SU-DHL-6 (cell line): ENCODE measurements around the gene BAZ2A.

Source experiments
- EZH2phosphoT487 ChIP-seq: fragments of 200-600 bp; sonication (generic), shearing (Covaris generic); conservative IDR thresholded peaks from 2 replicates; pipeline ENCODE4 v1.6.1; 2018; ENCODE audit warnings: mild to moderate bottlenecking, antibody characterized with exemption, low read length, moderate library complexity, mixed read lengths
- TF ChIP-seq, protein P1 (sequence below): fragments of 200-600 bp; sonication (generic); IDR thresholded peaks from one replicate; pipeline ENCODE4 v1.5.1; 2017; ENCODE audit warnings: antibody characterized with exemption, mild to moderate bottlenecking, low read length, moderate library complexity; ENCODE audit not compliant: insufficient read depth, poor library complexity, severe bottlenecking

DNA sequence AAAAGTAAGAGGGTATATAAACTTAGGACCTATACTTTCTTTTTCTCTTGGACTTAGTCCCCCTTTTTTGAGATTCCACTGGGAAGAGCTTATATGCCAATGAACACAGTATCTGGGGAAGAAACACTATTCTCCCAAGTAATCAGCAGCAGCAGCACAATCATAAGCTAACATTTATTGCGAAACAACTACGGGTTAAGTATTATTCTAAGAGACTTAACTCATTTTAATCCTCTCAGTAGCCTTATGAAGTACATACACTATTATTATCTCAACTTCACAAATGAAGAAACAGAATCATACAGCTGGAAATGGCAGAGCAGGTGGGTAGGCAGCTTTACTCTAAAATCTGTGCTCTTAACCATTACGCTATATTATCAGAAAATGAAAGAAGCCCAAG, 27.9 kb downstream of the BAZ2A start:
- TF ChIP-seq, protein P1, sequence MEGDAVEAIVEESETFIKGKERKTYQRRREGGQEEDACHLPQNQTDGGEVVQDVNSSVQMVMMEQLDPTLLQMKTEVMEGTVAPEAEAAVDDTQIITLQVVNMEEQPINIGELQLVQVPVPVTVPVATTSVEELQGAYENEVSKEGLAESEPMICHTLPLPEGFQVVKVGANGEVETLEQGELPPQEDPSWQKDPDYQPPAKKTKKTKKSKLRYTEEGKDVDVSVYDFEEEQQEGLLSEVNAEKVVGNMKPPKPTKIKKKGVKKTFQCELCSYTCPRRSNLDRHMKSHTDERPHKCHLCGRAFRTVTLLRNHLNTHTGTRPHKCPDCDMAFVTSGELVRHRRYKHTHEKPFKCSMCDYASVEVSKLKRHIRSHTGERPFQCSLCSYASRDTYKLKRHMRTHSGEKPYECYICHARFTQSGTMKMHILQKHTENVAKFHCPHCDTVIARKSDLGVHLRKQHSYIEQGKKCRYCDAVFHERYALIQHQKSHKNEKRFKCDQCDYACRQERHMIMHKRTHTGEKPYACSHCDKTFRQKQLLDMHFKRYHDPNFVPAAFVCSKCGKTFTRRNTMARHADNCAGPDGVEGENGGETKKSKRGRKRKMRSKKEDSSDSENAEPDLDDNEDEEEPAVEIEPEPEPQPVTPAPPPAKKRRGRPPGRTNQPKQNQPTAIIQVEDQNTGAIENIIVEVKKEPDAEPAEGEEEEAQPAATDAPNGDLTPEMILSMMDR: no peak
- no peak for TF ChIP-seq EZH2phosphoT487
